Endodermal cell (in vitro differentiated cells): ENCODE data around the gene COL13A1. TPM values are rescaled to one million over a fixed set of nuclear protein-coding genes. Genes with fewer than 3 reads are reported as not detected.

Source experiments
- DNase-seq: peaks from one replicate; pipeline ENCODE4 v3.0.0-alpha.2; 2017
- H3K27ac ChIP-seq: 2 replicates; pipeline ENCODE4 v1.5.1; 2013; ENCODE audit warnings: mild to moderate bottlenecking, low read depth, low read length, moderate library complexity
- H3K27me3 ChIP-seq: 2 replicates; pipeline ENCODE4 v1.6.1; 2013; ENCODE audit warnings: mild to moderate bottlenecking, low read length, moderate library complexity; ENCODE audit not compliant: insufficient read depth, control insufficient read depth, poor library complexity, severe bottlenecking
- H3K36me3 ChIP-seq: 2 replicates; pipeline ENCODE4 v1.7.0; 2013; ENCODE audit warnings: mild to moderate bottlenecking, low read length, moderate library complexity; ENCODE audit not compliant: control insufficient read depth, insufficient read depth
- H3K4me1 ChIP-seq: one replicate; pipeline ENCODE4 v1.7.0; 2013; ENCODE audit warnings: low read length; ENCODE audit not compliant: control insufficient read depth, insufficient read depth
- H3K4me3 ChIP-seq: 2 replicates; pipeline ENCODE4 v1.5.1; 2013; ENCODE audit warnings: mild to moderate bottlenecking, low read length, moderate library complexity
- H3K9ac ChIP-seq: 2 replicates; pipeline ENCODE4 v1.6.1; 2013; ENCODE audit warnings: mild to moderate bottlenecking, low read length, moderate library complexity; ENCODE audit not compliant: poor library complexity, severe bottlenecking; ENCODE audit errors: extremely low read depth
- H3K9me3 ChIP-seq: 2 replicates; pipeline ENCODE4 v1.6.1; 2013; ENCODE audit warnings: mild to moderate bottlenecking, low read length, moderate library complexity; ENCODE audit not compliant: control insufficient read depth
- H3K27ac Mint-ChIP-seq: 2 replicates; pipeline ENCODE4 v1.8.0; 2020; ENCODE audit warnings: mixed read lengths
- H3K27me3 Mint-ChIP-seq: 2 replicates; pipeline ENCODE4 v1.8.0; 2021; ENCODE audit warnings: mild to moderate bottlenecking, mixed read lengths; ENCODE audit not compliant: insufficient read depth
- H3K36me3 Mint-ChIP-seq: 2 replicates; pipeline ENCODE4 v1.8.0; 2020; ENCODE audit warnings: low read depth, mixed read lengths
- H3K4me1 Mint-ChIP-seq: 2 replicates; pipeline ENCODE4 v1.8.0; 2020; ENCODE audit warnings: mixed read lengths
- H3K4me3 Mint-ChIP-seq: 2 replicates; pipeline ENCODE4 v1.8.0; 2020; ENCODE audit warnings: mild to moderate bottlenecking, moderate library complexity, mixed read lengths
- H3K9me3 Mint-ChIP-seq: 2 replicates; pipeline ENCODE4 v1.8.0; 2020; ENCODE audit warnings: mild to moderate bottlenecking, mixed read lengths
- CTCF ChIP-seq: fragments of 200-600 bp; sonication (generic); conservative IDR thresholded peaks from 2 replicates; pipeline ENCODE4 v1.5.0; 2021; ENCODE audit warnings: antibody characterized with exemption, mild to moderate bottlenecking
- WGBS, 2 experiments: methylation state at CpG; one replicate each; pipeline versions ENCODE4 v1.1.5 to v1.1.7; 2013; ENCODE audit warnings: missing lambda C conversion rate in 2 of 2, mixed read lengths in 1 of 2; ENCODE audit not compliant: insufficient coverage in 1 of 2, insufficient read length in 1 of 2; 5-methylcytosine and 5-hydroxymethylcytosine counted together
- total RNA-seq, 2 donors: library from RNA; stranded (reverse); fragmentation: NEBNext Ultra II Directional in 1 of 2; extraction: Animal tissue kit (Norgen Biotek cat#: 25700) in 1 of 2; gene quantifications; 2 replicates in 1 of 2; 3 replicates in 1 of 2; pipeline ENCODE4 v1.2.1, GENCODE V29; 2021

COL13A1 gene
- total RNA-seq, 2 donors from 2014 or later: 15.9 to 20.7 TPM

GRCh38 chr10:69936091-69936490, 134.4 kb downstream of the COL13A1 start:
- DNase-seq: peak; percentile 66

GRCh38 chr10:69938541-69938991, 136.9 kb downstream of the COL13A1 start:
- H3K9me3 Mint-ChIP-seq: peaks cover 5% of the 10 kb centered on the region
- peaks cover 2% of the 10 kb centered on the region for H3K27me3 Mint-ChIP-seq
- no peak overlapping the region for H3K4me3 Mint-ChIP-seq
- no peak overlapping the region for H3K27ac Mint-ChIP-seq
- no peak for DNase-seq
- peaks cover 15% of the 10 kb centered on the region for H3K36me3 Mint-ChIP-seq
- H3K27me3 ChIP-seq: no peaks in the 10 kb centered on the region
- no peaks in the 10 kb centered on the region for H3K4me1 Mint-ChIP-seq
- peaks cover 5% of the 10 kb centered on the region for H3K9me3 ChIP-seq
- H3K4me3 ChIP-seq: no peak overlapping the region
- H3K27ac ChIP-seq: no peak overlapping the region
- H3K9ac ChIP-seq: no peak overlapping the region
- WGBS, 2 experiments: 82 to 88% methylated on average over 3 to 5 of the region's 5 CpGs
- no peaks in the 10 kb centered on the region for H3K4me1 ChIP-seq
- no peak for TF ChIP-seq CTCF
- no peaks in the 10 kb centered on the region for H3K36me3 ChIP-seq

More at GRCh38 chr10:69936091-69936490, 134.4 kb downstream of the COL13A1 start:
- 84 to 90% methylated on average over 2 to 3 of the region's 3 CpGs for WGBS, 2 experiments
- Histone ChIP-seq H3K9me3 (peaks cover 2% of the 10 kb centered on the region), H3K27me3 (no peaks in the 10 kb centered on the region), H3K36me3 (no peaks in the 10 kb centered on the region), H3K4me1 (no peaks in the 10 kb centered on the region), H3K27ac (no peak overlapping the region), H3K4me3 (no peak overlapping the region), H3K9ac (no peak overlapping the region)
- peak; percentile 70 for TF ChIP-seq CTCF
- Mint-ChIP-seq H3K27me3 (peaks cover 2% of the 10 kb centered on the region), H3K4me1 (no peaks in the 10 kb centered on the region), H3K36me3 (peaks cover 12% of the 10 kb centered on the region), H3K27ac (no peak overlapping the region), H3K9me3 (peaks cover 5% of the 10 kb centered on the region), H3K4me3 (no peak overlapping the region)

- H3K4me1 Mint-ChIP-seq: no peaks in the 10 kb centered on the region
- no peak for TF ChIP-seq CTCF
- 86 to 89% methylated on average over 2 to 3 of the region's 3 CpGs for WGBS, 2 experiments
- no peaks in the 10 kb centered on the region for H3K4me1 ChIP-seq
- DNase-seq: no peak
- H3K36me3 Mint-ChIP-seq: peaks cover 15% of the 10 kb centered on the region
- no peak overlapping the region for H3K4me3 Mint-ChIP-seq
- peaks cover 5% of the 10 kb centered on the region for H3K9me3 Mint-ChIP-seq
- H3K27ac ChIP-seq: no peak overlapping the region
- no peak overlapping the region for H3K4me3 ChIP-seq
- H3K27ac Mint-ChIP-seq: no peak overlapping the region
- H3K36me3 ChIP-seq: no peaks in the 10 kb centered on the region
- peaks cover 2% of the 10 kb centered on the region for H3K27me3 Mint-ChIP-seq
- H3K9ac ChIP-seq: no peak overlapping the region
- no peaks in the 10 kb centered on the region for H3K27me3 ChIP-seq
- H3K9me3 ChIP-seq: peaks cover 5% of the 10 kb centered on the region
Observed at GRCh38 chr10:69939061-69939460, 137.4 kb downstream of the COL13A1 start.
